ENCODE measurements around the gene KLHDC1. TPM values are rescaled to one million over a fixed set of nuclear protein-coding genes. Genes with fewer than 3 reads are reported as not detected.
"Not testable (repeated sequence)": the region's sequence is repeated elsewhere in the genome, so short reads cannot be mapped to it uniquely, and the experiment has no call there.

The KLHDC1 gene
- total RNA-seq, 2 donors from 2014 or later, result 5.3 to 8.6 TPM

- H3K36me3 ChIP-seq (replicated peaks in 1 of 2; ENCODE audit: insufficient read depth in 1 of 2, low read depth in 2 of 2), result no peaks in the 10 kb centered on the region
- H3K9me3 ChIP-seq, result no peaks in the 10 kb centered on the region
- TF ChIP-seq POLR2A (IDR thresholded peaks at IDR 0.05), result no peak
- no peak for TF ChIP-seq CTCF (IDR thresholded peaks at IDR 0.05)
- no peak for DNase-seq
- H3K27ac ChIP-seq, result no peak overlapping the region
- no peak overlapping the region for H3K4me3 ChIP-seq
- no peak for ATAC-seq
- no peaks in the 10 kb centered on the region for H3K27me3 ChIP-seq
- intact Hi-C loops (cut with DNase I), result no loop called here
- no peaks in the 10 kb centered on the region for H3K4me1 ChIP-seq
Measured at GRCh38 chr14:49720744-49721143, 27.8 kb downstream of the KLHDC1 start.

GRCh38 chr14:49721733-49722435, 29.0 kb downstream of the KLHDC1 start:
- H3K4me3 ChIP-seq; H3K27ac ChIP-seq; ATAC-seq; intact Hi-C loops (cut with DNase I); H3K36me3 ChIP-seq (replicated peaks in 1 of 2; ENCODE audit: insufficient read depth in 1 of 2, low read depth in 2 of 2); H3K27me3 ChIP-seq; H3K4me1 ChIP-seq; H3K9me3 ChIP-seq; DNase-seq: not testable (repeated sequence)
- WGBS, 2 donors, result 87 to 96% methylated on average over 9 of the region's 9 CpGs

GRCh38 chr14:49727171-49727570, 34.3 kb downstream of the KLHDC1 start:
- Histone ChIP-seq H3K36me3 (replicated peaks in 1 of 2; ENCODE audit: insufficient read depth in 1 of 2, low read depth in 2 of 2) (peaks cover 0 to 2% of the 10 kb centered on the region in 2 donors), H3K9me3 (no peaks in the 10 kb centered on the region), H3K27me3 (no peaks in the 10 kb centered on the region), H3K4me3 (no peak overlapping the region), H3K4me1 (no peaks in the 10 kb centered on the region), H3K27ac (no peak overlapping the region)
- WGBS, 2 donors, result 85 to 92% methylated on average over 5 of the region's 5 CpGs
- intact Hi-C loops (cut with DNase I), result no loop called here
- no peak for ATAC-seq
- TF ChIP-seq CTCF (IDR thresholded peaks at IDR 0.05) (no peak), POLR2A (IDR thresholded peaks at IDR 0.05) (no peak)
- no peak for DNase-seq

- Histone ChIP-seq H3K4me3 (no peak overlapping the region), H3K36me3 (replicated peaks in 1 of 2; ENCODE audit: insufficient read depth in 1 of 2, low read depth in 2 of 2) (no peaks in the 10 kb centered on the region), H3K9me3 (no peaks in the 10 kb centered on the region), H3K27ac (no peak overlapping the region), H3K27me3 (no peaks in the 10 kb centered on the region), H3K4me1 (no peaks in the 10 kb centered on the region)
- no peak for ATAC-seq
- 87 to 97% methylated on average over 3 of the region's 3 CpGs for WGBS, 2 donors
- intact Hi-C loops (cut with DNase I), result no loop called here
- DNase-seq, result no peak
- TF ChIP-seq POLR2A (IDR thresholded peaks at IDR 0.05), result no peak
- no peak for TF ChIP-seq CTCF (IDR thresholded peaks at IDR 0.05)
Measured at GRCh38 chr14:49732896-49733295, 40.0 kb downstream of the KLHDC1 start.

GRCh38 chr14:49733836-49734235, 40.9 kb downstream of the KLHDC1 start:
- Histone ChIP-seq H3K9me3 (no peaks in the 10 kb centered on the region), H3K4me3 (no peak overlapping the region), H3K27me3 (no peaks in the 10 kb centered on the region), H3K27ac (no peak overlapping the region), H3K36me3 (replicated peaks in 1 of 2; ENCODE audit: insufficient read depth in 1 of 2, low read depth in 2 of 2) (no peaks in the 10 kb centered on the region), H3K4me1 (no peaks in the 10 kb centered on the region)
- TF ChIP-seq POLR2A (IDR thresholded peaks at IDR 0.05) (no peak), CTCF (IDR thresholded peaks at IDR 0.05) (no peak)
- DNase-seq, result no peak
- intact Hi-C loops (cut with DNase I), result no loop called here
- no peak for ATAC-seq

GRCh38 chr14:49735669-49736068, 42.7 kb downstream of the KLHDC1 start:
- H3K4me1 ChIP-seq; H3K27ac ChIP-seq; ATAC-seq; H3K27me3 ChIP-seq; H3K9me3 ChIP-seq; intact Hi-C loops (cut with DNase I); H3K4me3 ChIP-seq; DNase-seq; H3K36me3 ChIP-seq (replicated peaks in 1 of 2; ENCODE audit: insufficient read depth in 1 of 2, low read depth in 2 of 2): not testable (repeated sequence)
- 96 to 97% methylated on average over 4 of the region's 4 CpGs for WGBS, 2 donors
